Naive thymus-derived CD8-positive, alpha-beta T cell (primary cell): ENCODE results near the gene KIF1A. TPM values are rescaled to one million over a fixed set of nuclear protein-coding genes. Genes with fewer than 3 reads are reported as not detected.
A peak's percentile ranks its signal among the peaks of the same experiment; 100 is the strongest.

ENCODE experiments used
- ATAC-seq, 2 donors: fragments of 150-1000 bp; cut with Tn5 transposase in 1 of 2; sonication (Bioruptor Pico), chemical (Tn5 transposase) in 1 of 2; 1 replicate in 1 of 2; 2 replicates in 1 of 2; pipeline ENCODE4 v1.10.0; 2021; ENCODE audit warnings: mild to moderate bottlenecking in 2 of 2, moderate library complexity in 2 of 2
- POLR2A ChIA-PET: fragments of 350-600 bp; sonication (Branson Sonifier 250); formaldehyde crosslinking; loops from one replicate; lab custom pipeline; 2021; ENCODE audit warnings: antibody characterized with exemption; lab: Charles Lee
- DNase-seq, 10 donors: peaks; one replicate each; pipeline versions ENCODE4 v3.0.0 to v3.0.0-alpha.2; 2020 to 2022
- H3K27ac Mint-ChIP-seq, 10 donors: one replicate each; pipeline ENCODE4 v1.8.0; 2020 to 2022; ENCODE audit warnings: mild to moderate bottlenecking in 10 of 10, mixed read lengths in 10 of 10, moderate library complexity in 4 of 10, inconsistent platforms in 1 of 10
- H3K27me3 Mint-ChIP-seq, 5 donors: one replicate each; pipeline ENCODE4 v1.8.0; 2021 to 2022; ENCODE audit warnings: mixed read lengths in 5 of 5
- H3K36me3 Mint-ChIP-seq, 3 donors: one replicate each; pipeline ENCODE4 v1.8.0; 2020 to 2022; ENCODE audit warnings: mixed read lengths in 3 of 3, mild to moderate bottlenecking in 2 of 3, inconsistent platforms in 1 of 3
- H3K4me1 Mint-ChIP-seq, 4 donors: one replicate each; pipeline ENCODE4 v1.8.0; 2021 to 2022; ENCODE audit warnings: mixed read lengths in 4 of 4
- H3K4me3 Mint-ChIP-seq, 10 donors: one replicate each; pipeline ENCODE4 v1.8.0; 2020 to 2022; ENCODE audit warnings: mild to moderate bottlenecking in 10 of 10, mixed read lengths in 10 of 10, moderate library complexity in 6 of 10, inconsistent platforms in 1 of 10
- H3K9me3 Mint-ChIP-seq, 9 donors: one replicate each; pipeline ENCODE4 v1.8.0; 2020 to 2022; ENCODE audit warnings: mixed read lengths in 9 of 9, mild to moderate bottlenecking in 3 of 9, inconsistent platforms in 1 of 9, moderate library complexity in 1 of 9
- polyA plus RNA-seq, 3 donors: library from polyadenylated mRNA; unstranded; fragments of 300-500 nt; fragmentation: Illumina TruSeq; gene quantifications; one replicate each; pipeline ENCODE4 v1.2.3, GENCODE V29; 2021
- total RNA-seq, 8 experiments: library from RNA in 2 of 8; stranded (reverse) in 2 of 8; gene quantifications; one replicate each; pipeline ENCODE4 v1.2.3 and lab custom pipeline; 2021 to 2026

Gene KIF1A
- total and polyA plus RNA-seq, 5 experiments from 2014 or later: 0.10 TPM; not detected in 4

GRCh38 chr2:240823449-240824336, 3.7 kb upstream of the KIF1A start:
- POLR2A ChIA-PET: interaction anchor here (0.7 kb wide), 1 partner anchor 237 kb away, joined by 3 read pairs; the partner anchor contains the start of gene CAPN10
- Mint-ChIP-seq H3K27ac (peak overlapping the region in 1 of 10 donors; percentile 12), H3K9me3 (peaks cover 0 to 14% (median 0%) of the 10 kb centered on the region in 9 donors), H3K27me3 (peaks cover 37 to 80% (median 56%) of the 10 kb centered on the region in 5 donors), H3K36me3 (peaks cover 0 to 7% (median 0%) of the 10 kb centered on the region in 3 donors), H3K4me1 (peaks cover 3 to 11% (median 9%) of the 10 kb centered on the region in 4 donors), H3K4me3 (no peak overlapping the region)
- no peak for ATAC-seq
- DNase-seq: no peak

GRCh38 chr2:240822280-240822847, 2.3 kb upstream of the KIF1A start:
- H3K9me3 Mint-ChIP-seq: peaks cover 0 to 14% (median 0%) of the 10 kb centered on the region in 9 donors
- no peak overlapping the region for H3K27ac Mint-ChIP-seq
- POLR2A ChIA-PET: no interaction called here
- ATAC-seq (no peak), DNase-seq (no peak)
- peaks cover 0 to 7% (median 0%) of the 10 kb centered on the region in 3 donors for H3K36me3 Mint-ChIP-seq
- H3K27me3 Mint-ChIP-seq: peaks cover 39 to 77% (median 56%) of the 10 kb centered on the region in 5 donors
- peaks cover 3 to 16% (median 11%) of the 10 kb centered on the region in 4 donors for H3K4me1 Mint-ChIP-seq
- H3K4me3 Mint-ChIP-seq: peak overlapping the region in 6 of 10 donors; percentile 28 to 79 (median 48)

GRCh38 chr2:240821429-240821778, 1.4 kb upstream of the KIF1A start:
- peak overlapping the region; percentile 43 to 82 (median 72) for H3K4me3 Mint-ChIP-seq
- H3K27me3 Mint-ChIP-seq: peaks cover 35 to 69% (median 50%) of the 10 kb centered on the region in 5 donors
- H3K27ac Mint-ChIP-seq: no peak overlapping the region
- peaks cover 3 to 16% (median 11%) of the 10 kb centered on the region in 4 donors for H3K4me1 Mint-ChIP-seq
- H3K36me3 Mint-ChIP-seq: peaks cover 0 to 7% (median 0%) of the 10 kb centered on the region in 3 donors
- DNase-seq (no peak), ATAC-seq (no peak)
- POLR2A ChIA-PET: no interaction called here
- H3K9me3 Mint-ChIP-seq: peaks cover 0 to 14% (median 0%) of the 10 kb centered on the region in 9 donors

- H3K27me3 Mint-ChIP-seq: peaks cover 35 to 69% (median 47%) of the 10 kb centered on the region in 5 donors
- H3K4me1 Mint-ChIP-seq: peaks cover 5 to 16% (median 11%) of the 10 kb centered on the region in 4 donors
- POLR2A ChIA-PET: no interaction called here
- no peak overlapping the region for H3K27ac Mint-ChIP-seq
- ATAC-seq: peak; percentile 53 to 62
- DNase-seq: no peak
- peaks cover 0 to 7% (median 0%) of the 10 kb centered on the region in 3 donors for H3K36me3 Mint-ChIP-seq
- peak overlapping the region; percentile 51 to 82 (median 73) for H3K4me3 Mint-ChIP-seq
- peaks cover 0 to 14% (median 0%) of the 10 kb centered on the region in 9 donors for H3K9me3 Mint-ChIP-seq
Observed at GRCh38 chr2:240820607-240821428, 799 bp upstream of the KIF1A start.

- peaks cover 5 to 16% (median 11%) of the 10 kb centered on the region in 4 donors for H3K4me1 Mint-ChIP-seq
- POLR2A ChIA-PET: no interaction called here
- DNase-seq (no peak), ATAC-seq (peak; percentile 21)
- peak overlapping the region in 4 of 10 donors; percentile 28 to 66 (median 52) for H3K4me3 Mint-ChIP-seq
- H3K27ac Mint-ChIP-seq: no peak overlapping the region
- H3K36me3 Mint-ChIP-seq: peaks cover 0 to 9% (median 0%) of the 10 kb centered on the region in 3 donors
- peaks cover 23 to 61% (median 38%) of the 10 kb centered on the region in 5 donors for H3K27me3 Mint-ChIP-seq
- H3K9me3 Mint-ChIP-seq: peaks cover 0 to 16% (median 5%) of the 10 kb centered on the region in 9 donors
Observed at GRCh38 chr2:240819126-240819857, 727 bp downstream of the KIF1A start.

- peak in 1 of 2 donors; percentile 24 for ATAC-seq
Observed at GRCh38 chr2:240818293-240819125, 1.5 kb downstream of the KIF1A start.

GRCh38 chr2:240817496-240818292, 2.3 kb downstream of the KIF1A start:
- ATAC-seq (no peak), DNase-seq (no peak)
- Mint-ChIP-seq H3K4me1 (peaks cover 5 to 16% (median 11%) of the 10 kb centered on the region in 4 donors), H3K9me3 (peaks cover 0 to 15% (median 8%) of the 10 kb centered on the region in 9 donors), H3K27me3 (peaks cover 18 to 47% (median 36%) of the 10 kb centered on the region in 5 donors), H3K4me3 (peak overlapping the region in 4 of 10 donors; percentile 31 to 78 (median 50)), H3K36me3 (peaks cover 0 to 9% (median 0%) of the 10 kb centered on the region in 3 donors), H3K27ac (no peak overlapping the region)
- POLR2A ChIA-PET: interaction anchor here (0.6 kb wide), 1 partner anchor 30 kb away, joined by 3 read pairs; no protein-coding TSS in a partner anchor

More at GRCh38 chr2:240818293-240819125, 1.5 kb downstream of the KIF1A start:
- Mint-ChIP-seq H3K36me3 (peaks cover 0 to 13% (median 0%) of the 10 kb centered on the region in 3 donors), H3K4me1 (peaks cover 5 to 16% (median 11%) of the 10 kb centered on the region in 4 donors), H3K27ac (no peak overlapping the region), H3K4me3 (peak overlapping the region in 8 of 10 donors; percentile 15 to 78 (median 46)), H3K27me3 (peaks cover 21 to 54% (median 41%) of the 10 kb centered on the region in 5 donors), H3K9me3 (peaks cover 0 to 19% (median 9%) of the 10 kb centered on the region in 9 donors)
- POLR2A ChIA-PET: no interaction called here
- DNase-seq: no peak

GRCh38 chr2:240816584-240817495, 3.2 kb downstream of the KIF1A start:
- peak overlapping the region in 1 of 10 donors; percentile 31 for H3K4me3 Mint-ChIP-seq
- peaks cover 5 to 16% (median 9%) of the 10 kb centered on the region in 4 donors for H3K4me1 Mint-ChIP-seq
- peaks cover 0 to 13% (median 8%) of the 10 kb centered on the region in 9 donors for H3K9me3 Mint-ChIP-seq
- no peak overlapping the region for H3K27ac Mint-ChIP-seq
- ATAC-seq (no peak), DNase-seq (no peak)
- H3K36me3 Mint-ChIP-seq: peaks cover 0 to 9% (median 0%) of the 10 kb centered on the region in 3 donors
- POLR2A ChIA-PET: interaction anchor here (0.6 kb wide), 1 partner anchor 29 kb away, joined by 3 read pairs; no protein-coding TSS in a partner anchor
- H3K27me3 Mint-ChIP-seq: peaks cover 11 to 38% (median 28%) of the 10 kb centered on the region in 5 donors

GRCh38 chr2:240815761-240816583, 4.0 kb downstream of the KIF1A start:
- Mint-ChIP-seq H3K9me3 (peaks cover 0 to 18% (median 11%) of the 10 kb centered on the region in 9 donors), H3K4me3 (peak overlapping the region in 2 of 10 donors; percentile 36 to 46), H3K27me3 (peaks cover 6 to 31% (median 20%) of the 10 kb centered on the region in 5 donors), H3K4me1 (peaks cover 0 to 9% (median 5%) of the 10 kb centered on the region in 4 donors), H3K36me3 (peaks cover 0 to 9% (median 0%) of the 10 kb centered on the region in 3 donors), H3K27ac (no peak overlapping the region)
- no peak for DNase-seq
- no peak for ATAC-seq
- POLR2A ChIA-PET: no interaction called here
